Measurements from ENCODE around the gene FLT3.

DNA sequence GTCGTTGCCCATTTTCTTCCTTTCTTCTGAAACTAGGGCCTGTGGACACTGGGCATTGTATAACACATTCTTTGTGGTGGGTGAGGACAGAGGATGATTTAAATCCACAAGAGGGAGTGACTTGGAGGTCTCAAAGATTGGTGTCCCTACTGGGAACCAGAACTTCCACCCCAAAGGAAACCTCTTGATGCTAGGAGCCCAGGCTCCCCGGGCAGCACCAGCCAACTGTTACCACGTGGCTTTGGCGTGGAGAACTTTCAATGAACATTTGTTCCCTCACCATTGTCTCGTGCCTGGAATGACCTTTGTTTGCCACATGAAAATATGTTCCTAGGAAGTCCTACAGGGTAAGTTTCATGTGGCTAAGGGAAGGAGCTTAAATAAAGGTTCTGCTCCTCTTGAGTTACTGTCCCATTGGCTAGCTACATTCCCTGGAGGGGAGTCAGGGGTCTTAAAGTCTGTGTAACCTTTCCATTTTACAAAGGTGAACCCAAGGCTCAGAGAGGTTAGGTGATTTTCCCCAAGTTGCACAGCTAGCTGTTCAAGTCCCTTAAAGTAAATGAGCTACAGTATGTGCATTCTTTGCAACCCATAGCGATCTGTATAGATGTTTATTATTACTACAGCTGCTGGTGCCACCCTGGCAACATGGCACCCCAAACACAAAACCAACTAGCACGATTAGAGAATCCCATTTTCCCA lies 126.3 kb downstream of the FLT3 start:
- TF ChIP-seq, protein P1, sequence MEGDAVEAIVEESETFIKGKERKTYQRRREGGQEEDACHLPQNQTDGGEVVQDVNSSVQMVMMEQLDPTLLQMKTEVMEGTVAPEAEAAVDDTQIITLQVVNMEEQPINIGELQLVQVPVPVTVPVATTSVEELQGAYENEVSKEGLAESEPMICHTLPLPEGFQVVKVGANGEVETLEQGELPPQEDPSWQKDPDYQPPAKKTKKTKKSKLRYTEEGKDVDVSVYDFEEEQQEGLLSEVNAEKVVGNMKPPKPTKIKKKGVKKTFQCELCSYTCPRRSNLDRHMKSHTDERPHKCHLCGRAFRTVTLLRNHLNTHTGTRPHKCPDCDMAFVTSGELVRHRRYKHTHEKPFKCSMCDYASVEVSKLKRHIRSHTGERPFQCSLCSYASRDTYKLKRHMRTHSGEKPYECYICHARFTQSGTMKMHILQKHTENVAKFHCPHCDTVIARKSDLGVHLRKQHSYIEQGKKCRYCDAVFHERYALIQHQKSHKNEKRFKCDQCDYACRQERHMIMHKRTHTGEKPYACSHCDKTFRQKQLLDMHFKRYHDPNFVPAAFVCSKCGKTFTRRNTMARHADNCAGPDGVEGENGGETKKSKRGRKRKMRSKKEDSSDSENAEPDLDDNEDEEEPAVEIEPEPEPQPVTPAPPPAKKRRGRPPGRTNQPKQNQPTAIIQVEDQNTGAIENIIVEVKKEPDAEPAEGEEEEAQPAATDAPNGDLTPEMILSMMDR (IDR thresholded peaks at IDR 0.05 in 8 of 11, conservative IDR thresholded peaks at IDR 0.05 in 3 of 11), result no peak
- TF ChIP-seq POLR2AphosphoS5 (IDR thresholded peaks at IDR 0.05), result no peak
